H1 (cell line): ENCODE data around the gene CD276.

Experiments used
- ATF3 ChIP-seq: IDR thresholded peaks from 2 replicates; pipeline ENCODE4 v1.6.1; 2011; ENCODE audit warnings: low read depth, mild to moderate bottlenecking, low read length; ENCODE audit not compliant: insufficient read depth
- BCL11A ChIP-seq, 2 experiments: IDR thresholded peaks; one replicate each; pipeline ENCODE4 v1.6.1; 2011; ENCODE audit warnings: low read depth in 2 of 2, low read length in 2 of 2, mild to moderate bottlenecking in 2 of 2
- CREB1 ChIP-seq: IDR thresholded peaks from 2 replicates; pipeline ENCODE4 v1.6.1; 2012; ENCODE audit warnings: inconsistent platforms
- EGR1 ChIP-seq: IDR thresholded peaks from 2 replicates; pipeline ENCODE4 v1.6.1; 2011; ENCODE audit warnings: low read depth, low read length, borderline replicate concordance
- HDAC6 ChIP-seq: IDR thresholded peaks from one replicate; pipeline ENCODE4 v1.7.1; 2012; ENCODE audit warnings: low read depth, mild to moderate bottlenecking, inconsistent platforms, low read length, moderate library complexity
- MAFK ChIP-seq: IDR thresholded peaks from 2 replicates; pipeline ENCODE4 v1.6.1; 2012; ENCODE audit warnings: low read depth, mild to moderate bottlenecking, improper control_type of control experiment, low read length
- POLR2A ChIP-seq, 2 experiments: IDR thresholded peaks; 1 replicate in 1 of 2; 2 replicates in 1 of 2; pipeline ENCODE4 v1.6.1; 2011; ENCODE audit warnings: low read depth in 2 of 2, low read length in 2 of 2, mild to moderate bottlenecking in 2 of 2; ENCODE audit errors: control extremely low read depth in 1 of 2
- RAD21 ChIP-seq, 2 experiments: IDR thresholded peaks in 1 of 2; conservative IDR thresholded peaks in 1 of 2; 2 replicates each; pipeline ENCODE4 v1.6.1; 2011; ENCODE audit warnings: low read depth in 2 of 2, low read length in 2 of 2, improper control_type of control experiment in 1 of 2, inconsistent platforms in 1 of 2, mild to moderate bottlenecking in 1 of 2, moderate library complexity in 1 of 2
- SAP30 ChIP-seq: fragments of 300-600 bp; sonication (generic); IDR thresholded peaks from 2 replicates; pipeline ENCODE4 v1.7.1; 2012; ENCODE audit warnings: low read length, moderate library complexity, mild to moderate bottlenecking, inconsistent platforms; ENCODE audit not compliant: insufficient read depth, insufficient replicate concordance
- SIN3A ChIP-seq, 2 experiments: IDR thresholded peaks in 1 of 2; conservative IDR thresholded peaks in 1 of 2; 2 replicates each; pipeline ENCODE4 v1.6.1; 2011 to 2012; ENCODE audit warnings: low read length in 2 of 2, improper control_type of control experiment in 1 of 2, low read depth in 1 of 2, mild to moderate bottlenecking in 1 of 2
- TF ChIP-seq, protein P1 (sequence below), 3 experiments: IDR thresholded peaks; 1 replicate in 2 of 3; 2 replicates in 1 of 3; pipeline versions ENCODE4 v1.5.1 to v1.6.1; 2011; ENCODE audit warnings: low read length in 3 of 3, mild to moderate bottlenecking in 3 of 3, inconsistent platforms in 2 of 3, low read depth in 1 of 3, moderate library complexity in 1 of 3; ENCODE audit not compliant: insufficient read depth in 1 of 3; ENCODE audit errors: control extremely low read depth in 1 of 3

- TF ChIP-seq, protein P1, sequence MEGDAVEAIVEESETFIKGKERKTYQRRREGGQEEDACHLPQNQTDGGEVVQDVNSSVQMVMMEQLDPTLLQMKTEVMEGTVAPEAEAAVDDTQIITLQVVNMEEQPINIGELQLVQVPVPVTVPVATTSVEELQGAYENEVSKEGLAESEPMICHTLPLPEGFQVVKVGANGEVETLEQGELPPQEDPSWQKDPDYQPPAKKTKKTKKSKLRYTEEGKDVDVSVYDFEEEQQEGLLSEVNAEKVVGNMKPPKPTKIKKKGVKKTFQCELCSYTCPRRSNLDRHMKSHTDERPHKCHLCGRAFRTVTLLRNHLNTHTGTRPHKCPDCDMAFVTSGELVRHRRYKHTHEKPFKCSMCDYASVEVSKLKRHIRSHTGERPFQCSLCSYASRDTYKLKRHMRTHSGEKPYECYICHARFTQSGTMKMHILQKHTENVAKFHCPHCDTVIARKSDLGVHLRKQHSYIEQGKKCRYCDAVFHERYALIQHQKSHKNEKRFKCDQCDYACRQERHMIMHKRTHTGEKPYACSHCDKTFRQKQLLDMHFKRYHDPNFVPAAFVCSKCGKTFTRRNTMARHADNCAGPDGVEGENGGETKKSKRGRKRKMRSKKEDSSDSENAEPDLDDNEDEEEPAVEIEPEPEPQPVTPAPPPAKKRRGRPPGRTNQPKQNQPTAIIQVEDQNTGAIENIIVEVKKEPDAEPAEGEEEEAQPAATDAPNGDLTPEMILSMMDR (IDR thresholded peaks at IDR 0.05; ENCODE audit: control extremely low read depth in 1 of 3, insufficient read depth in 1 of 3, low read depth in 1 of 3, low read length in 3 of 3) = no peak
- TF ChIP-seq MAFK (no peak), POLR2A (IDR thresholded peaks at IDR 0.05; ENCODE audit: control extremely low read depth in 1 of 2, low read depth in 2 of 2, low read length in 2 of 2) (no peak), SAP30 (no peak), BCL11A (IDR thresholded peaks at IDR 0.05; ENCODE audit: low read depth in 2 of 2, low read length in 2 of 2) (no peak), ATF3 (no peak), RAD21 (IDR thresholded peaks at IDR 0.05 in 1 of 2, conservative IDR thresholded peaks at IDR 0.05 in 1 of 2; ENCODE audit: low read depth in 2 of 2, low read length in 2 of 2) (no peak), HDAC6 (no peak), CREB1 (no peak), EGR1 (no peak), SIN3A (conservative IDR thresholded peaks at IDR 0.05 in 1 of 2, IDR thresholded peaks at IDR 0.05 in 1 of 2; ENCODE audit: low read depth in 1 of 2, low read length in 2 of 2) (no peak)
Measured at GRCh38 chr15:73637527-73637926, 46.7 kb upstream of the CD276 start.
